Stimulated activated CD8-positive, alpha-beta memory T cell treated with anti-CD3 and anti-CD28 coated beads, Interleukin-4, amount 100 ng/mL, for 48 hours (primary cell): ENCODE data around the gene THBS1.

ENCODE experiments used
- DNase-seq: peaks from one replicate; pipeline ENCODE4 v3.0.0-alpha.2; 2020

The THBS1 gene

DNA sequence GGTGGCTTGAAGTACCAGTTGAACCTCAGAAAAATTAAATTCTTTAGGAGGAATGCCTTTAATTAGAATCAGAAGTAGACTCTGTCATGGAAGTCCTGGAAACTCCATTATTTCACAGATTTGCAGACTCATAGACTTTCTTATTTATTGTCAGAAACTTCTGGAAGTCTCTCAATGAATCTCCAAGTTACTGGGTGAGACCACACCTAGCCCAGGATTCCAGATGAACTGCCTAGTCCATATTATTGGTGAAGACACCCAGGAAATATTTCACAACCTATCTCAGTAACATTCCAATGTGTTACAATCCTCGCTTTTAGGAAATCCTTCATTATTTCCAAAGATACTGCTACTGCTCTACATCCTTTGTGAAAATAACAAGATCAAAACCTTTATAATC is 6.5 kb upstream of the THBS1 start:
- DNase-seq, result no peak

DNA sequence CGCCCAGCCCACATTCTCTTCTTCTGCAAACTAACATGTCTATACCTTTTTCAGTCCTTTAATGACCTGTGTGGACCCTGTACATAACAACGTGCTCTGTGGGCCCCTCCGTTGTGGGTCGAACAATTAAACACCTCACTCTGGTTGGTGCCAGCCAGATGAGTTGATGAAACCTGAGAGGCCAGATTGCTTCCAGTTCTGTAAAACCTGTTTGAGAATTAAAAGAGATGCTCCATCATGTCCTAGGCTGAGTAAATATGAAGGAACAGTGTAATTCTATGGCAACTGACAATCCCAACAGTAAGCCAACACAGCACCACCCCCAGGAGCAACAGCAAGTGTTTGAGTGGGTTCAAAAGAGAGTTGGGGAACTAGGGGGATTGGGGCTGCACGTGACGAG is 5.7 kb upstream of the THBS1 start:
- DNase-seq, result no peak

DNA sequence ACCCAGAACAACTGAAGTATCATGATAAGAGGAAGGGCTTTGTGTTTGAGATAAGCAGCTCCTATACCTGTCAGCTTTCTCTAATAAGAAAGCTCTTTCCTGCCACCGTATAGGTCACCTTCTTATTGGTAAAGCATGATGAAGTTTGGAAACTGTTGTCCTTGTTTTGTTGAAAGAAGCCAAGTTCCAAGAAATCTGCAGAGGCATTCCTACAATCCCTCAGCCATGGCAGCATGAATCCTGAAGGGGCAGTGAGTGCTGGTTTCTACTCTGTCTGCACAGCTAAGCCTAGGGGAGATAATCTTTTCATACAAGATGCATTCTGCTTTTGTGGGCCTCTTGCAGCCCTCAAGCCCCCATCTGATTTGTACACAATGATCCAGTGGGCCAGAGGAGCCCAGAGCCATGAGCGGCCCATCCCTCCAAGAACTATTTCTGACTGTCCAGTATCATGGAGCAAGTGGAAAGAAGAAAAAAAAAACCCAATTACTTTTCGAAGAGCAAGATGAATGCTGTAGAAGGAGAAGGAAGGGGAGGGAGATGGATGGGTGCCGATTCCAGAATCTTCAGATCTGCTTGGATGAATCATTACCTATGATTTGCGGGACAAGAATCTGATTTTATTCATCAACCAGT is 1.9 kb upstream of the THBS1 start:
- DNase-seq, result no peak

DNA sequence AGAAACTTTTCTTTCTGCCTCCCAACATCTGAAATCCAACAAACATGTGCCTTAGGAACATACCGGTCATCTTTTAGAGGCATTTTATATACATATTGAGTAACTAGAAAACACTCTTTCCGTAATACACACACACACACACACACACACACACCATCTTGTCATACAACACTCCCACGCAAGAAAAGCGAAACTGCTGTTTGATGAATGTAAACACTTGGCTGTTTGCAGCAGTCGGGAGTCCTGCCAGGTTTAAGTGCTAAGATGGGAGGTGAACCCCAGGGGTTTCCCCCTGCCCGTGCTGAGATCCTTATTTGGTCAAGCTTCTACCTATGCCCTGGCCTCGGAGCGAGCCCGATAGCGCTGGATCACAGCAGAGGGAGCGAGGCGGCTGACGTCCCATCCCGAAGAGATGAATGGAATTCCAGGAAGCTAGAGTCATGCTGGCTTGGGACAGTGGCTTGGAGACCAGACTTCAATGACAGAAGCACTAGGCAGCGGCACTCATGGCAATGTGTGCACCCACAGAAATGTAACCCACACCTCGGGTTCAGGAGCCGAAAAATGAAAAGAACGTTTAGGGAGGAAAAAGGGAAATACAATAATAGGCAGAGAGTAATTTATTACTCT is 1.3 kb upstream of the THBS1 start:
- DNase-seq, result no peak

DNA sequence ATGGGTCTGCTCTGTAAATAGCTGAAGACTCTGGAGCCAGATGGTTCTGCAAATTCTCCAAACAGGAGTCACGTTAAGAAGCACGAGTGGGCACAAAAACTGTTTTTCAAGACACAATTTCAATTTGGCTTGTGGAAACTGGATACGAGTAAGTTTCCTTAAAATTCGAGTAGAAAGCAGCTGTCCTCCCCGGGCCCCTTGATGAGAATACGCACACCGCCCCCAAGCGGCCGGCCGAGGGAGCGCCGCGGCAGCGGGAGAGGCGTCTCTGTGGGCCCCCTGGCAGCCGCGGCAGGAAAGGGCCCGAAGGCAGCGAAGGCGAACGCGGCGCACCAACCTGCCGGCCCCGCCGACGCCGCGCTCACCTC is 778 bp upstream of the THBS1 start:
- DNase-seq, result peak; percentile 96

DNA sequence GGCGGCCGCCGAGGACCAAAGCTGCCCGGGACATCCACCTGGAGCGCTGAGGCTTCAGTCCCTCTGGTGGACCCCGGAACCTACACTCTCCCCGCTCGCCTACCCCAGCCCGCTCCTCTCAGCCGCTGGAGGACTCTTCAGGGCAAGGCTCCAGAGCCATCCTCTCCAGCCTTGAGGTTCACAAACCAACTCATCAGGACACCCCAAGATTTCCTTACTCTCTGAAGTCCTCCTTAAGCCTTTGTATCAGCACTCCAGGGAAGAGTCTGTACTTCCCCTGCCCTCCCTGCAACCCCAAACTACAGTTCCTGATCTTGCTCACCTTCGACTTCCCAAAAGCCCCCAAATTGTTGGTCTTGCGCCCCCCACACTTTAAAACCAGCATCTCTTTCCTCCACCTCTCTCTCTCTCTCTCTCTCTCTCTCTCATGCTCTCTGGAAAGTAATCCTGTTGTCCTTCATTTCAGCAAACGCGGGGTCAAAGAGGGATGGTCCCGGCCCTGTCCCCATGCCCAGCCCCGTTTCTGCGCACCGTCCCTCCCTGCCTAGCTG is 438 bp downstream of the THBS1 start:
- DNase-seq, result no peak

DNA sequence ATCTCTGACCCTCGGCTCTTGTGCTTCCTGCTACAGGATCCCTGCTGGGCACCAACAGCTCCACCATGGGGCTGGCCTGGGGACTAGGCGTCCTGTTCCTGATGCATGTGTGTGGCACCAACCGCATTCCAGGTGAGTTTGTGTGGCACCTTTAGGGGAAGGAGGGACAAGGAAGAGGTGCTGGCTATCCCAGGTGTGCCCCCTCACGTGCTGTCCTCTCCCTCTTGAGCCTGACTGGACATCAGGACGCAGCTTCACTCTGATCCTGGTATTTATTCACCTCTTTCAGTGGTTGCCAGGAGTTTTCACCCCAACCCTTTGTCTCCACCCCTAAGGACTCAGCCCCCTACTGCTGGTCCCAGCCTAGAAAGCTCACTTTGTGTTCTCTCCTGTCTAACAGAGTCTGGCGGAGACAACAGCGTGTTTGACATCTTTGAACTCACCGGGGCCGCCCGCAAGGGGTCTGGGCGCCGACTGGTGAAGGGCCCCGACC is 960 bp downstream of the THBS1 start:
- no peak for DNase-seq

DNA sequence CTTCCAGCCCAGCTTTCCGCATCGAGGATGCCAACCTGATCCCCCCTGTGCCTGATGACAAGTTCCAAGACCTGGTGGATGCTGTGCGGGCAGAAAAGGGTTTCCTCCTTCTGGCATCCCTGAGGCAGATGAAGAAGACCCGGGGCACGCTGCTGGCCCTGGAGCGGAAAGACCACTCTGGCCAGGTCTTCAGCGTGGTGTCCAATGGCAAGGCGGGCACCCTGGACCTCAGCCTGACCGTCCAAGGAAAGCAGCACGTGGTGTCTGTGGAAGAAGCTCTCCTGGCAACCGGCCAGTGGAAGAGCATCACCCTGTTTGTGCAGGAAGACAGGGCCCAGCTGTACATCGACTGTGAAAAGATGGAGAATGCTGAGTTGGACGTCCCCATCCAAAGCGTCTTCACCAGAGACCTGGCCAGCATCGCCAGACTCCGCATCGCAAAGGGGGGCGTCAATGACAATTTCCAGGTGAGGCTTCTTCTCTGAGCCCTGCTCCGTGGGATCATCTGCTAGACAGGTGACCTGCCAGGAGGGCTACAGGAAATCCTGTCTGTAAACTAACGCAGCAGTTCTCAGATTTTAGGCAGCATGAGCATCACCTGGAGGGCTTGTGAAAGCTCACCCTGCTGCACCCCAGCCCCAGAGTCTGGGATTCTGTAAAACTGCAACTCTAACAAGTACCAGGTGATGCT is 1.6 kb downstream of the THBS1 start:
- no peak for DNase-seq

DNA sequence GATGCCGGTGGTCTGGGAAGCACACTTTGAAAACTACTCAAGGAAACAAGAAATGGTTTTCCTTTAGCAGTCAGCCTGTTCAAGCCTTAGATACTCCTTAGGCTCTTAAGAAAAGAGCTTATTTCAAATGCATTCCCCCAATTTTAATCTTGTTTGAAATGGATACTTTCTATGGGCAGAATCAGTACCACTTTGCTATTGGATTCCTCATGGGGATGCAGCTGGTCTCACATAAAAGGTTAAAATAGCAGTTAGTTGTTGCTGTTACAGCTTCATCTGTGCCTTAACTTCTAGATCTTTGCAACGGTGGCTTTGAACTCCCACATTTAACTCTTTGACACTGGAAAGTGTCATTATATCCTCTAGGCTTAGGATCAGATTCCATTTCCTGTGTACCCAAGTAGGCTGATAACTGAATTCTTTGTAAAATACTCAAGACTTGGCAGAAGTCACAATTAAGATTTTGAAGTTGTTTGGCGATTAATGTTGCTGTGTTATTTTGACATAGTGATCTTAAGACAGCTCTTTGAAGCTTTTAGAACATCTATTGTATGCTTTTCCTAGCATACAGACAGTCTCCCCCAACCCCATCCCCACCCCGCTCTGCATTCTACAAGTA is 2.2 kb downstream of the THBS1 start:
- no peak for DNase-seq

DNA sequence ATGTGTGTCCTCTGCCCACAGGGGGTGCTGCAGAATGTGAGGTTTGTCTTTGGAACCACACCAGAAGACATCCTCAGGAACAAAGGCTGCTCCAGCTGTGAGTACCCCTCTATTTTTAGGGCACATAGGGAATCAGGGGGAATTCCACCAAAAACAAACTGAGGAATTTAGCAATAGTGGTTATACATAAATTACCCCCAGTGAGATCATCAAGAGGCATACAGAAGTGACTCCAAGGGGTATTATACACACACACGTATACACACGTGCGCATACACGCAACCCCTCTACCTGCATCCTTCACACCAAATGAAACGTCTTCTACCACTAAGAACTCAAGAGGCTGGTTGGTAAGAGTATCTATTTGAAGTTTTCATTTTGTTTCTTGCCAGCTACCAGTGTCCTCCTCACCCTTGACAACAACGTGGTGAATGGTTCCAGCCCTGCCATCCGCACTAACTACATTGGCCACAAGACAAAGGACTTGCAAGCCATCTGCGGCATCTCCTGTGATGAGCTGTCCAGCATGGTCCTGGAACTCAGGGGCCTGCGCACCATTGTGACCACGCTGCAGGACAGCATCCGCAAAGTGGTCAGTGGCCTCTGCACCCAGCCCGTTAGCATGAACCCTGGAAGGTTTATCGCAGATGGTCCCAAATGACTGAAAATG is 2.9 kb downstream of the THBS1 start:
- peak; percentile 60 for DNase-seq

DNA sequence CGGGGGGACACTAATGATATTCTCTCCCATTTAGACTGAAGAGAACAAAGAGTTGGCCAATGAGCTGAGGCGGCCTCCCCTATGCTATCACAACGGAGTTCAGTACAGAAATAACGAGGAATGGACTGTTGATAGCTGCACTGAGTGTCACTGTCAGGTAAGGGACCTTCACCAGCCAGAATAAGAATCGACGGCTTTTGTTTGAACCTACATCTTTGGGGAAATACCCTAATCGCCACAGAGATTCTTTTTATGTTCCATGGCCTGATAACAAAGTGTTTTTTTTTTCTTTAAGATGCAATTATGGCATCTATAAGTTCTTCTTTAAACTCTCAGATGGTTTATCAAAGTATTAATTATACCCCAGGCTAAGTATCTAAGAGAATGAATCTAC is 3.4 kb downstream of the THBS1 start:
- no peak for DNase-seq

DNA sequence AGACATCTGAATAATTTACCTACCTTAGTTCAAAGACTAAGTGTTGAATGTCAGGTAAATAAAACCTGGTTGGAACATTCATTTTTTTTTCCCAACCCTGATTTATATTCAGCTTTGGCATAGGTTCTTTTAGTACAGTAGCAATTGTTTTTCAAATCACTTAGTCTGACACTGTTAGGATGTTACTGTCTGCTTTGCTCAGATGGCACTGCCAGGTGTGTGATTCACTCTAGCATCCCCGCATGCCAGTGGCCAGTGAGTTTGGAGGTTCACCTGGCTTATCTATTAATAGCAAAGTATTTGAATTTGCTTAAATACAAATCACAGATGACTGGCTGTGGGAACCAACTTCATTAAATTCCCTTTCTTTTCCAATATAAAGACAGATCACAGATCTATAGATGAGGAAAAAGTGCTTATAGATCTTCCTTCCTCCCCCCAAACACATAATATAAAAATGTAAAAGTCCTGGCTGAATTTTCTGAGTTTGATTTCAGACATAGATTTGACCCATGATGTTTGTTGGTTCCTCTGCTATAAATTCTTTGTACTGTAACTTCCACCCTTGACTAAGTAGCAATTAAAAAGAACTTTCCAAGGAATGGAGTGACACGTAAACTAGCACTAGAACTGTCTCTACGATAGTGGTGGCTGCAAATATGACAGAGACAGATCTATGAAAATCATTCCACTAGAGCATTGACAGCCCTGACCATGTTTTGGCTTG is 3.9 kb downstream of the THBS1 start:
- no peak for DNase-seq

DNA sequence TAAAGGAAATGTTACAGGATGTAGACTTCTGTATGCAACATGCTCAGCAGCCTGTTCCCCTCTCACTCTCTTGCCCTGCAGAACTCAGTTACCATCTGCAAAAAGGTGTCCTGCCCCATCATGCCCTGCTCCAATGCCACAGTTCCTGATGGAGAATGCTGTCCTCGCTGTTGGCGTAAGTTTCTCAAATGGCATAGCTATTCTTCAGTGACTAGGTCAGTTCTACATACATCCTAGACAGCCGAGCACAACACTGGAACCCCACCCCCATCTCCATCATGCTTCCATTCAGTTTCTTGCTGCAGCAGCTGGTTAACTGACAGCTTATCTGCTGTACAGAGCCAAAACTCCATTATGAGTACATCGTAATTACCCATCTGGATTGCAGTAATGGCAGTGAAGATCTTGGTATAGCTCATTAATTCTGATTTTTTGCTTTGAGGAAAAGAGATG is 4.5 kb downstream of the THBS1 start:
- DNase-seq, result no peak

DNA sequence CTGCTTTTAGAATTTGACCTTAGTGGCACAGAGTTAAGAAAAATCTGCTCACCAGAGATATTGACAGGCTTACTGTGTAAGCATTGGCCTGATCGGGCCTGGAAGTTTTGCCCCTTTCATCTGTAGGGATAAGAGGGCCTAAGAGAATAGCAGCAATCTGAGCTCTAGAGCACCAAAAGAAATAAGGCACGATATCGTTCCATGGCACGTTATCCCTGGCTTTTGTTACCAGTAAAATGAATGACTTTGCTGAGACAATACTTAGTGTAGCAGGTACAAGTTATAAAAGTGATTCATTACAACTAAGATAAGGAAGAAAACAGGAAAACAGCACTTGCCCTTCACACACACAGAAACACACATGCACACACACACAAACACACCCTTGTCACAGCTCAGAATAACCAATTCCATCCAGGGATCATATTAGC is 5.0 kb downstream of the THBS1 start:
- DNase-seq, result no peak

DNA sequence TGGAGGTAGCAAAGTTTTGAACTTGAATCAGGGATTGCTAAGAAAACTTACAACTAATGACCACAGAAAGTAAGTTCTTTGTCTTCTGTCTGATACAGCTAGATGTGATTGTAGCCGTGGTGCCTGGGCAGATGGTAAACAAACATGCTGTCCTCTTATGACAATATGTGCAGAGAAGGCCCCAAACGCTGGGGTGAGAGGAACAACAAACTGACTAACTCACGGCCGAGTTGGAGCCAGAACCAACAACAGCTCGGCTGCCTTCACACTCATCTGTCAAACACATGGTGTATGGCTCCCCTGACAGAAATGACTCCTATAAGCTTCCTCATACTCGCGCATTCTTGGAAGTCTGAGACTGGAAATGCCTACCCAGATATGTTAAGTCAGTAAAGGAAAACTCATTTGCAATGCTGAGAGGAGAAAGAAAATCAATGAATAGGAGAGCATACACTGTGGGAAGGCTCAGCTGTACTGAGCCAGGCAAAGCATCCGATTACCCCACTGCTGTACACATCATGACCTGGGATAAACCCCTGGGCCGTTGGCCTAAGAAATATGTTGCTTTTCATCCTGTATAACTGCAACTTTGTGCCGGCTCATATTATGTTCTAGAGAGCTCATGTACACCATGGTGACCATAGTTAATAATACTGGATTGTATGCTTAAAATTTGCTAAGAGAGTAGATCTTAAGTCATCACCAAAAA is 5.7 kb downstream of the THBS1 start:
- no peak for DNase-seq

DNA sequence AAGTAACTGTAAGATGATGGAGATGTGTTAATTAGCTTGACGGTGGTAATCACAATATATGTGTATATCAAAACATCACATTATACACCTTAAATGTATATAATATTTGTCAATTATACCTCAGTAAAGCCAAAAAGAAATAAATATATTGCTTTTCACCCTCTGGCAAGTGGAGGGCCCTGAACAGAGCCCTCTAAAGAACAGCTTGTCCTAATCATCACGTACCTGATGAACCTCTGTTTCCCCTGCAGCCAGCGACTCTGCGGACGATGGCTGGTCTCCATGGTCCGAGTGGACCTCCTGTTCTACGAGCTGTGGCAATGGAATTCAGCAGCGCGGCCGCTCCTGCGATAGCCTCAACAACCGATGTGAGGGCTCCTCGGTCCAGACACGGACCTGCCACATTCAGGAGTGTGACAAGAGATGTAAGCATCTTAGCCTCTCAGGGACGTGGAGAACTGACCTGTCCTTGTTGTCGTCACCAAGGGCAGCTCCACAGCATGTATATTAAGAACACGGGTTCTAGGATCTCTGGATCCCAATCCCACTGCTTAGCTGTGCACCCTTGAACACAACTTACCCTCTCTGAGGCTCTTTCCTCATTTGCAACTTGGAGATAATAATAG is 6.3 kb downstream of the THBS1 start:
- no peak for DNase-seq

DNA sequence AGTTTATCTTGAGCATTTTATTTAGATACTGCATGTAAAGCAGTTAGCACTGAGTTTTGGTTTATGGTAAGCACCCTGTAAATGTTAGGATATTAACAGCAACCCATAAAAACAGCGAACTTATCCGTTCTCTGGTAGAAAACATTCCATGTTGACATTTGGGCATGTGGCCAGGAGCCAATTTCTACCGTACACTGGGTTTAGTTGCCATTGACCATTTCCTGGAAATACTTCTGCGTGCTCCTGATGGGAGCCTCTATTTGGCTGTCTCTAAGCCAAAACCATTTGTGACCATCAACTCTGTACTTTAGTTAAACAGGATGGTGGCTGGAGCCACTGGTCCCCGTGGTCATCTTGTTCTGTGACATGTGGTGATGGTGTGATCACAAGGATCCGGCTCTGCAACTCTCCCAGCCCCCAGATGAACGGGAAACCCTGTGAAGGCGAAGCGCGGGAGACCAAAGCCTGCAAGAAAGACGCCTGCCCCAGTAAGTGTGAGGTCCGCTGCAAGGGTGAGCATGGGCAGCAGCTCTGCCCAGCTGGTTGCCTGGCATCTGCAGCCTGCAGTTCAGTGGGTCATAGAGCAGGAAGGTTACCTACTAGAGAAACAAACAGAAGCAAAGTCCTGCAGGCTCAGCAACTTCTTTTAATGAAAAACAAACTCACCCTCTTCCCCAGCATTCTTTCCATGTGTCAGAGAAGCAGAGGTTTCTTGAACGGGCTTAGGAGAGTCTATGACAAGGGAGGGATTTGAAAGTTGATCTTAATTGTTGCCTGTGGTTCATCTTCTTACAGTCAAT is 7.1 kb downstream of the THBS1 start:
- no peak for DNase-seq

DNA sequence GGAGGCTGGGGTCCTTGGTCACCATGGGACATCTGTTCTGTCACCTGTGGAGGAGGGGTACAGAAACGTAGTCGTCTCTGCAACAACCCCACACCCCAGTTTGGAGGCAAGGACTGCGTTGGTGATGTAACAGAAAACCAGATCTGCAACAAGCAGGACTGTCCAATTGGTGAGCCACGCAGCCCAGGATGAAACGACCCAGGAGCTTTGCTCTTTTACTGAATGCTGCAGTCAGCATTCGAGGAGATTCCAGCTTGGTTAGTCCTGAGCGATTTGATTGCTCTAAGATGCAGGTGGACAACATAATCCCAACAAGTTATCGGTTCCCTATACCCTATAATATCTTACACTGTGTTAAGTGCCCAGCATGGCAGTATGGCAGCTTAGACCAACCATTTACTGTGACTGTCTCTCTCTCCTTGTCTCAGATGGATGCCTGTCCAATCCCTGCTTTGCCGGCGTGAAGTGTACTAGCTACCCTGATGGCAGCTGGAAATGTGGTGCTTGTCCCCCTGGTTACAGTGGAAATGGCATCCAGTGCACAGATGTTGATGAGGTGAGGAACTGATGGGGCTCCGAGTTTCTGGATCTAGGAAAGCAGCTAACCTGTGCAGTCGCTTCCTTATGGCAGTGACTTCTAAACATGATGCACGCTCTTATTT is 7.8 kb downstream of the THBS1 start:
- no peak for DNase-seq

DNA sequence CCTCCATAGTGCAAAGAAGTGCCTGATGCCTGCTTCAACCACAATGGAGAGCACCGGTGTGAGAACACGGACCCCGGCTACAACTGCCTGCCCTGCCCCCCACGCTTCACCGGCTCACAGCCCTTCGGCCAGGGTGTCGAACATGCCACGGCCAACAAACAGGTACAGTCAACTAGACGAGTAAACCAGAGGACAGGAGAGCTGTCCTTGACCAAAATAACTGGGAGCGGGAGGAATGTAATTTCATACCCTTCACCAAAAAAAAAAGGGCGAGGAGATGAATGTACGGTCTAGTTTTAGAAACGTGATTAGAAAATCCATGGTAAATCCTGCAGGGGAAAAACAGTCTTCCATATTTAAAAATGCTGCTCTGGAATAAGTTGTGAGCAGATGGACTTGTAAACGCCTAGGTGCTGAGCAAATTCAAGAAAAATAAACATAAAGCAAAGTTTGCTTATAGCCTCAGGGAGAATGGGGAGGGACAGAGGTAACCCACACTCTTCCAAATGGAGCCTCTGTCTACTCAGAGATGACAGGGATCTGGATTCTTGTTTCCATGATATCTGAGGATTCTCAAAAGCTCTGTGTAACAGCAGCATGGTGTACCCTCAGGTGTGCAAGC is 8.4 kb downstream of the THBS1 start:
- DNase-seq, result no peak
